Measurements from ENCODE around the gene TTC4.

- TF ChIP-seq POLR2A (IDR thresholded peaks at IDR 0.05): no peak
- TF ChIP-seq, protein P1, sequence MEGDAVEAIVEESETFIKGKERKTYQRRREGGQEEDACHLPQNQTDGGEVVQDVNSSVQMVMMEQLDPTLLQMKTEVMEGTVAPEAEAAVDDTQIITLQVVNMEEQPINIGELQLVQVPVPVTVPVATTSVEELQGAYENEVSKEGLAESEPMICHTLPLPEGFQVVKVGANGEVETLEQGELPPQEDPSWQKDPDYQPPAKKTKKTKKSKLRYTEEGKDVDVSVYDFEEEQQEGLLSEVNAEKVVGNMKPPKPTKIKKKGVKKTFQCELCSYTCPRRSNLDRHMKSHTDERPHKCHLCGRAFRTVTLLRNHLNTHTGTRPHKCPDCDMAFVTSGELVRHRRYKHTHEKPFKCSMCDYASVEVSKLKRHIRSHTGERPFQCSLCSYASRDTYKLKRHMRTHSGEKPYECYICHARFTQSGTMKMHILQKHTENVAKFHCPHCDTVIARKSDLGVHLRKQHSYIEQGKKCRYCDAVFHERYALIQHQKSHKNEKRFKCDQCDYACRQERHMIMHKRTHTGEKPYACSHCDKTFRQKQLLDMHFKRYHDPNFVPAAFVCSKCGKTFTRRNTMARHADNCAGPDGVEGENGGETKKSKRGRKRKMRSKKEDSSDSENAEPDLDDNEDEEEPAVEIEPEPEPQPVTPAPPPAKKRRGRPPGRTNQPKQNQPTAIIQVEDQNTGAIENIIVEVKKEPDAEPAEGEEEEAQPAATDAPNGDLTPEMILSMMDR (IDR thresholded peaks at IDR 0.05): no peak
These were observed 66.5 kb downstream of the TTC4 start for GRCh38 chr1:54782156-54782555.
